Measurements from ENCODE around the gene PNPLA3. TPM values are rescaled to one million over a fixed set of nuclear protein-coding genes. Genes with fewer than 3 reads are reported as not detected.
A peak's percentile ranks its signal among the peaks of the same experiment; 100 is the strongest.

The PNPLA3 gene
- total RNA-seq, 1 donor from 2014 or later: 1.4 TPM

DNA sequence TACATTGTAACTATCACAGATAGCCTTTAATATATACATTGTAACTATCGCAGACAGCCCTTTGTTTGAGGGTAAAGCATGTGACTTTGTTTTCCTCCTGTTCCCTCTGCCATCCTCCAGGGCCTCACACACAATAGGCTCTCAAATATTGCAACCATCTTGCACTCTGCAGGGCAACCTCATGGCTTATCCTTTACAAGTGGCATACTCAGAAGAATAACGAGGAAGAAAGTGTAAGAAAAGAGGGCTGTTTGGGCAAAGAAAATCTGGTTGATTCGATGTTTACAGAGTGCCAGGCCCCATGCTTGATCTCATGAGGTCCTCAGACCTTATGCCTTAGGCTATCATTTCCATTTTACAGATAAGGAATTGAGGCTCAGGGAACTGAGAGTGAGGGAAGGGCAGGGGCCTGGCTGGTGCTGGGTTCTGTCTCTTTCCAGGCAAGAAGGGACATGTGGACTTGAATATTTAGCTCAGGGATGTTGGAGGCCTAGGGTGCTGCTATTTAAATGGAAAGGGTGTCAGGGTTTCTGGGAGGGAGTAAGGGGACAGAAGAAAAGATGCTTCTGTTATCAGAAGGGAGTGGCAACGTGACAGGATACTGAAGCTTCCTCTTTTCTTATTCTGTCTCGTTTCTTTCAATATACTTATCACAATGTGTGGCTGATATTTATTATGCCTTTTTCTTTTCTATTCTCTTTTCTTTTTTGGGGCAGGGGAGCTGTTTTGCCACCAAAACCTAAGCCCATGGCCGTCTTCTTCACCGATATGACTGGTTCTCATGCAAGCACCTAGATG, 30.6 kb downstream of the PNPLA3 start:
- intact Hi-C loops (cut with micrococcal nuclease): no loop called here
- Mint-ChIP-seq H3K9me3 (no peaks in the 10 kb centered on the region), H3K27me3 (no peaks in the 10 kb centered on the region), H3K4me1 (peaks cover 22% of the 10 kb centered on the region), H3K36me3 (ENCODE audit: low read depth) (peaks cover 5% of the 10 kb centered on the region), H3K4me3 (peak overlapping the region; percentile 96), H3K27ac (peak overlapping the region; percentile 94)
- DNase-seq: no peak

DNA sequence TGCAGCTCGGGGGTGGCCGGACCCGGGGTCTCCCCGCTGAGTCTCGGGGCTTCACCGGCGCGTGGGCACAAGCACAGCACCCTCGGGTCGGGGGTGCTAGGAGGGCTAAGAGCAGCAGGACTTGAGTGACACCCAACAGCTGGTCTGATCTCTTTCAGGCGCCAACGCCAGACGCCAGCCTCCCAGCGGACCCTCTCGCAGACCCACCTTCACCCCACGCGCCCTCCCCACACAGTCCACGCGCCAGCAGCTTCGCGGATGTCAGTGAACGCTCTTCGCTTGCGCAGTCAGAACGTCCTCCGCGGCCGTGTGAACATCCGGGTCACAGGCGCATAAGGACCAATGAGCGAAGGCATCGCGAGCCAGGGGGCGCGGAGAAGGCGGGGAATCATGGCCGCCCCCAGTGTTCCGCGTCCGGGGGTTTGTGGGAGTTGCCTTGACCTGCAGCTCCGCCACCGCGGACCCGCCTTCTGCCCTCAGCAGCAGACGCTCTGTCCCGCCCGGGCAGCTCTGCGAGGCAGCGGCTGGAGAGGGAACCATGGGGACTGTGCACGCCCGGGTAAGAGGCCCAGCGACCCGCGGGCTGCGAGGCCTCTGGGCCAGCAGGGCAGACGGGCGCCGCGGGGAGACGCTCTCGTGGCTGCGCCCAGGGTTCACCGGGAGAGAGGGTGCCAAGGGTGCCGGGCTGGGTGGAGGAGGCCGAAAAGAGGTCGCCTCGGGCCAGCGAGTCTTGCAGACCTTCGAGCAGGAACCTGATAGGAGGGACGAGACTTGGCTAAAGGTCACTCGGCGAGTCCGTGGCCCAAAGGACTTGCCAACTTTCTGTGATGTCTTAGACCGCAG, 31.7 kb downstream of the PNPLA3 start, which contains the start of gene SAMM50:
Gene SAMM50 (plus strand): TSS at position 403 of the 843 bp plus-strand sequence. CDS start 136 bp downstream, at position 539.
- no peaks in the 10 kb centered on the region for H3K9me3 Mint-ChIP-seq
- intact Hi-C loops (cut with micrococcal nuclease): no loop called here
- H3K4me1 Mint-ChIP-seq: peaks cover 22% of the 10 kb centered on the region
- no peaks in the 10 kb centered on the region for H3K27me3 Mint-ChIP-seq
- H3K27ac Mint-ChIP-seq: peak within 1 kb of the TSS; percentile 94
- DNase-seq: peak; percentile 98
- H3K4me3 Mint-ChIP-seq: peak within 1 kb of the TSS; percentile 96
- H3K36me3 Mint-ChIP-seq (ENCODE audit: low read depth): peaks cover 7% of the 10 kb centered on the region

GRCh38 chr22:43955883-43956782, 32.5 kb downstream of the PNPLA3 start:
- Mint-ChIP-seq H3K36me3 (ENCODE audit: low read depth) (peaks cover 7% of the 10 kb centered on the region), H3K27ac (peak overlapping the region; percentile 94), H3K27me3 (no peaks in the 10 kb centered on the region), H3K9me3 (no peaks in the 10 kb centered on the region), H3K4me3 (peak overlapping the region; percentile 96), H3K4me1 (peaks cover 22% of the 10 kb centered on the region)
- peak; percentile 72 for DNase-seq
- intact Hi-C loops (cut with micrococcal nuclease): no loop called here

GRCh38 chr22:43956805-43957463, 33.3 kb downstream of the PNPLA3 start:
- Mint-ChIP-seq H3K4me1 (peaks cover 22% of the 10 kb centered on the region), H3K36me3 (ENCODE audit: low read depth) (peaks cover 7% of the 10 kb centered on the region), H3K27me3 (no peaks in the 10 kb centered on the region), H3K27ac (no peak overlapping the region), H3K4me3 (peak overlapping the region; percentile 96), H3K9me3 (no peaks in the 10 kb centered on the region)
- DNase-seq: no peak
- intact Hi-C loops (cut with micrococcal nuclease): no loop called here

DNA sequence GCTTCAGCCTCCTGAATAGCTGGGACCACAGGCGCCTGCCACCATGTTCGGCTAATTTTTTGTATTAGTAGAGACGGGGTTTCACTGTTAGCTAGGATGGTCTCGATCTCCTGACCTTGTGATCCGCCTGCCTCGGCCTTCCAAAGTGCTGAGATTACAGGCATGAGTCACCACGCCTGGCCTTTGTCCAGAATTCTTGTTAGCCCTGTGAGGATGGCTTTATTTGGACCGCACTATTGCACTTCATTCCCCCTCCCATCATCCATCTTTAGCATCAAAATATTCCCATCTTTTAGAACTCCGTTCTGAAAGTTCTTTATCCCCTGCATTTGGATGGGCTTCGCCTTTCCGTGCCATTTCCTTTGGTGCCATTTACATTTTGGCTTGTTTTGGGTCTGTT, 34.3 kb downstream of the PNPLA3 start:
- H3K4me1 Mint-ChIP-seq: peaks cover 23% of the 10 kb centered on the region
- H3K27ac Mint-ChIP-seq: no peak overlapping the region
- peaks cover 7% of the 10 kb centered on the region for H3K36me3 Mint-ChIP-seq (ENCODE audit: low read depth)
- intact Hi-C loops (cut with micrococcal nuclease): no loop called here
- peak overlapping the region; percentile 8 for H3K4me3 Mint-ChIP-seq
- no peak for DNase-seq
- no peaks in the 10 kb centered on the region for H3K9me3 Mint-ChIP-seq
- no peaks in the 10 kb centered on the region for H3K27me3 Mint-ChIP-seq

DNA sequence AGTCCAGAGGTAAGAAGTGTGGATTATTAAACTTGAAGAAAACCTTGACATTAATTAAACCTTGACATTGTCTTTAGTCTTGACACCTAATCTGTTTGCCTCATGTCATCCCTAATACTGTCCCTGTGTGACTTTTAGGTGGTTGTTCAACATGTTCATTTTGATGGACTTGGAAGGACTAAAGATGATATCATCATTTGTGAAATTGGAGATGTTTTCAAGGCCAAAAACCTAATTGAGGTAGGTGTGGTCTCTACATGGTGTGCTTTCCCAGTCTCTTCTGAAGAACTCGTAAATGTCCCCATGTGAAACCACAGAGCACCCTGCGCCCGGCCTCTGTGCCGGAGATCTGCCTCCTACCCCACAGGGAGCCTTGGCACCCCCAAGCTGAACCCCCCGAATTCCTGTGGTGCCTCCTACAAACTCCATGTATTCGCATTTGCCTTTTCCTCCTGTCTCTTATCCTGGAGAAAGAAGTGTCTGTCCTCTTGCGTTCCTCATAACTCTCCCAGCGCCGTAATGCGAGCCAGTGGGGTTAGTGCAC, 40.8 kb downstream of the PNPLA3 start:
- no peak overlapping the region for H3K27ac Mint-ChIP-seq

DNA sequence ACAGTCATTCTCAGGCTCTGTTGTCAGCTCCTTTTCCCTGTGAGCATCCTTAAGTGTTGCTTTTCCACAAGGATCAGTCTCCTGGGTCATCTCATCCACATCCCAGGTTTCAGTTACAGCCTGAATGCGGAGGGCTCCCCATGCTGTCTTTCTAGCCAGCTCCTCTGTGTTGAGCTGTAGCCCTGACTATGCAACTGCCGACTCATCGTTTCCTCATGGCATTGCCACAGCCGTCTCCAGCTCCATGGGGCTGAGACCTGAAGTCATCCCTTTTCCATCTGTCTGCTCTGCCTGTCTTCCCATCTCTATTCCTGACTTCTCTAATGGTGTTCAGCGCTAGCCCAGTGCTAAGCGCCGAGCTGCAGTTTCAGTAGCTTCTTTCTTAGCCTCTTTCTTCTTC, 43.5 kb downstream of the PNPLA3 start:
- H3K4me3 Mint-ChIP-seq: no peak overlapping the region
- peaks cover 59% of the 10 kb centered on the region for H3K36me3 Mint-ChIP-seq (ENCODE audit: low read depth)
- no peaks in the 10 kb centered on the region for H3K9me3 Mint-ChIP-seq
- intact Hi-C loops (cut with micrococcal nuclease): no loop called here
- H3K27ac Mint-ChIP-seq: no peak overlapping the region
- H3K4me1 Mint-ChIP-seq: peaks cover 7% of the 10 kb centered on the region
- no peak for DNase-seq
- no peaks in the 10 kb centered on the region for H3K27me3 Mint-ChIP-seq

More for the DNA sequence above, 40.8 kb downstream of the PNPLA3 start:
- intact Hi-C loops (cut with micrococcal nuclease): no loop called here
- Mint-ChIP-seq H3K9me3 (no peaks in the 10 kb centered on the region), H3K4me1 (peaks cover 5% of the 10 kb centered on the region), H3K27me3 (no peaks in the 10 kb centered on the region), H3K4me3 (no peak overlapping the region), H3K36me3 (ENCODE audit: low read depth) (peaks cover 49% of the 10 kb centered on the region)
- no peak for DNase-seq

GRCh38 chr22:43968614-43969013, 45.0 kb downstream of the PNPLA3 start:
- DNase-seq: no peak
- Mint-ChIP-seq H3K4me3 (no peak overlapping the region), H3K27me3 (no peaks in the 10 kb centered on the region), H3K4me1 (peaks cover 4% of the 10 kb centered on the region), H3K9me3 (no peaks in the 10 kb centered on the region), H3K27ac (no peak overlapping the region), H3K36me3 (ENCODE audit: low read depth) (peaks cover 63% of the 10 kb centered on the region)
- intact Hi-C loops (cut with micrococcal nuclease): no loop called here

- H3K4me3 Mint-ChIP-seq: no peak overlapping the region
- H3K27me3 Mint-ChIP-seq: no peaks in the 10 kb centered on the region
- H3K9me3 Mint-ChIP-seq: no peaks in the 10 kb centered on the region
- intact Hi-C loops (cut with micrococcal nuclease): no loop called here
- no peak for DNase-seq
- peaks cover 66% of the 10 kb centered on the region for H3K36me3 Mint-ChIP-seq (ENCODE audit: low read depth)
- H3K4me1 Mint-ChIP-seq: peaks cover 4% of the 10 kb centered on the region
- no peak overlapping the region for H3K27ac Mint-ChIP-seq
These were observed 45.6 kb downstream of the PNPLA3 start for GRCh38 chr22:43969021-43969878.

DNA sequence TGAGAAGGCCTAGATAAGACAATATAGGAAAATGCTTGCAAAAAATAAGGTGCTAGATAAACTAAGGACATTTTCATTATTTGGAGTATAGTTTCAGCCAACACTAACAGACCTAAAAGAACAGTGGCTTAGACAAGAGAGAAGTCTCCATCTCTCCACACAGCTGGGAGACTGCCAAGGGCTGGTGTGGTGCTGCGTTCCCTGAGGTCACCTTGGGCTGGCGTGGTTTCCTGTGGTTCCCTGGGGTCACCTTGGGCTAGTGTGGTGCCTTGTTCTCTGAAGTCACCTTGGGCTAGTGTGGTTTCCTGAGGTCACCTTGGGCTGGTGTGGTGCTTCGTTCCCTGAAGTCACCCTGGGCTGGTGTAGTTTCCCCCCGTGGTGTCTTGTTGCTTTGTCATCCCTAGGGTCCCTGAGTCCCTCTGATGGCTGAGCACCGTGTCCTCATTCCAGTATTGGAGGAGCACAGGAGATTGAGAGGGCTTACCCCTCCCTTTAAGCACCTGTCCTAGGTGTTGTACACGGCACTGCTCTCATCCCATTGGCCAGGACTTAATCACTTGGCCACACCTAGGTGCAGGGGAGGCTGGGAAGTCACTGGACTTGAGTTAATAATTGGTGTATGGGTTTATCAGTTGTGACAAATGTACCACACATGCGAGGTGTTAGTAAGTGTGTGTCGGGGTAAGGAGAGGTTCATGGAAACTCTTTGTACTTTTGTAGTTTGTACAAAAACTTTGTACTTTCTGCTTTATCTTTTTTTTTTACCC, 46.6 kb downstream of the PNPLA3 start:
- H3K27ac Mint-ChIP-seq: no peak overlapping the region
- intact Hi-C loops (cut with micrococcal nuclease): no loop called here
- DNase-seq: no peak
- peaks cover 4% of the 10 kb centered on the region for H3K4me1 Mint-ChIP-seq
- H3K9me3 Mint-ChIP-seq: no peaks in the 10 kb centered on the region
- peaks cover 61% of the 10 kb centered on the region for H3K36me3 Mint-ChIP-seq (ENCODE audit: low read depth)
- H3K4me3 Mint-ChIP-seq: no peak overlapping the region
- no peaks in the 10 kb centered on the region for H3K27me3 Mint-ChIP-seq

- Mint-ChIP-seq H3K4me3 (no peak overlapping the region), H3K4me1 (peaks cover 4% of the 10 kb centered on the region), H3K27me3 (no peaks in the 10 kb centered on the region), H3K27ac (no peak overlapping the region), H3K36me3 (ENCODE audit: low read depth) (peaks cover 59% of the 10 kb centered on the region), H3K9me3 (no peaks in the 10 kb centered on the region)
- no peak for DNase-seq
- intact Hi-C loops (cut with micrococcal nuclease): no loop called here
These were observed 47.5 kb downstream of the PNPLA3 start for GRCh38 chr22:43971112-43971511.

All from activated CD4-positive, alpha-beta T cell treated with anti-CD3 and anti-CD28 coated beads, Interleukin-2, amount 10 ng/mL, durations not matched to agents 24 days and 14 days (primary cell).